ENCODE results near the gene ERBB4. TPM values are rescaled to one million over a fixed set of nuclear protein-coding genes. Genes with fewer than 3 reads are reported as not detected.

Gene ERBB4
- total RNA-seq, 1 experiment from 2014 or later: 0.04 TPM

DNA sequence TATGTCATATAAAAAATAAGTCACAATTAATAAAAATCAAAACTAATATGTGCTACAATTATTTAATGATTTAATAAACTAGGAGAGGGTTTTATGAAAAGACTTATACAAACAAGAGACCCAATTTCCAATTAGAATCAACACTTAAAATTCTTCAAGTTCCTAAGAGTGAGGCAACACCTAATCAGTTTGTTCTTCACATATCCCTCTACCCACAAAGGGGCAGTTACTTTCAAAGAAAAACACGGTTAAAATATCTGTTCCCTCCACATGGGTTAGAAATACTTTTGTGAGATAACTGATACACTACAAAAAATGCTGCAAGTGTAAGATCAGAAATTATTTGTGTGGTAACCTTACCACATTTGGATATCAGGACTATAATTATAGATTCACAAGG is 357.0 kb downstream of the ERBB4 start:
- H3K79me2 ChIP-seq (ENCODE audit: insufficient read depth, low read length): no peaks in the 10 kb centered on the region
- TF ChIP-seq, protein P1, sequence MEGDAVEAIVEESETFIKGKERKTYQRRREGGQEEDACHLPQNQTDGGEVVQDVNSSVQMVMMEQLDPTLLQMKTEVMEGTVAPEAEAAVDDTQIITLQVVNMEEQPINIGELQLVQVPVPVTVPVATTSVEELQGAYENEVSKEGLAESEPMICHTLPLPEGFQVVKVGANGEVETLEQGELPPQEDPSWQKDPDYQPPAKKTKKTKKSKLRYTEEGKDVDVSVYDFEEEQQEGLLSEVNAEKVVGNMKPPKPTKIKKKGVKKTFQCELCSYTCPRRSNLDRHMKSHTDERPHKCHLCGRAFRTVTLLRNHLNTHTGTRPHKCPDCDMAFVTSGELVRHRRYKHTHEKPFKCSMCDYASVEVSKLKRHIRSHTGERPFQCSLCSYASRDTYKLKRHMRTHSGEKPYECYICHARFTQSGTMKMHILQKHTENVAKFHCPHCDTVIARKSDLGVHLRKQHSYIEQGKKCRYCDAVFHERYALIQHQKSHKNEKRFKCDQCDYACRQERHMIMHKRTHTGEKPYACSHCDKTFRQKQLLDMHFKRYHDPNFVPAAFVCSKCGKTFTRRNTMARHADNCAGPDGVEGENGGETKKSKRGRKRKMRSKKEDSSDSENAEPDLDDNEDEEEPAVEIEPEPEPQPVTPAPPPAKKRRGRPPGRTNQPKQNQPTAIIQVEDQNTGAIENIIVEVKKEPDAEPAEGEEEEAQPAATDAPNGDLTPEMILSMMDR (conservative IDR thresholded peaks at IDR 0.05): no peak
- H2BK20ac ChIP-seq (ENCODE audit: low read depth, low read length, poor library complexity, severe bottlenecking): no peak overlapping the region
- H2BK5ac ChIP-seq (ENCODE audit: insufficient read length, low read length): no peak overlapping the region
- no CpG with 5 or more reads among the region's 1 CpG for WGBS (ENCODE audit: extremely low coverage, insufficient read length, low lambda C conversion rate)
- H3K27me3 ChIP-seq (ENCODE audit: insufficient read depth, low read length): no peaks in the 10 kb centered on the region
- H2BK12ac ChIP-seq (ENCODE audit: insufficient read length, low read depth, low read length): no peak overlapping the region
- Mint-ChIP-seq H3K27me3 (ENCODE audit: low read depth) (no peaks in the 10 kb centered on the region), H3K4me1 (no peaks in the 10 kb centered on the region; a peak in 2 of 4 replicates), H3K9me3 (no peaks in the 10 kb centered on the region), H3K27ac (no peak overlapping the region), H3K36me3 (ENCODE audit: insufficient read depth in 1 of 3, low read depth in 3 of 3) (no peaks in the 10 kb centered on the region), H3K4me3 (no peak overlapping the region)
- H2BK120ac ChIP-seq (ENCODE audit: low read depth, low read length, poor library complexity, severe bottlenecking): no peak overlapping the region
- no peak overlapping the region for H3K14ac ChIP-seq (ENCODE audit: insufficient read depth, low read length)
- no peak overlapping the region for H2AFZ ChIP-seq (ENCODE audit: low read length)
- no peak overlapping the region for H3K27ac ChIP-seq (ENCODE audit: insufficient read length, low read depth, low read length)
- H3K4ac ChIP-seq (ENCODE audit: low read depth, low read length): no peak overlapping the region
- DNase-seq: no peak
- H3K18ac ChIP-seq (ENCODE audit: insufficient read length, low read depth, low read length): no peak overlapping the region
- no peaks in the 10 kb centered on the region for H3K79me1 ChIP-seq (ENCODE audit: insufficient read depth, low read depth, low read length, poor library complexity, severe bottlenecking)
- no peak overlapping the region for H3K23ac ChIP-seq (ENCODE audit: insufficient read length, low read depth, low read length)
- no peaks in the 10 kb centered on the region for H3K9me3 ChIP-seq (ENCODE audit: control insufficient read depth, low read depth, low read length)
- H3K23me2 ChIP-seq (ENCODE audit: insufficient read length, low read depth, low read length, poor library complexity, severe bottlenecking): no peaks in the 10 kb centered on the region
- no peak overlapping the region for H3K56ac ChIP-seq (ENCODE audit: insufficient read length, low read depth, low read length)
- H3K9ac ChIP-seq (ENCODE audit: extremely low read depth, insufficient read length, low read length): no peak overlapping the region
- H4K20me1 ChIP-seq (ENCODE audit: control insufficient read depth, insufficient read depth, insufficient read length): no peaks in the 10 kb centered on the region
- no peaks in the 10 kb centered on the region for H3K4me1 ChIP-seq (ENCODE audit: insufficient read depth, low read length)
- no peak overlapping the region for H2AK5ac ChIP-seq (ENCODE audit: insufficient read length, low read length)
- no peak overlapping the region for H2BK15ac ChIP-seq (ENCODE audit: low read depth, low read length)
- no peak overlapping the region for H4K91ac ChIP-seq (ENCODE audit: insufficient read length, low read depth, low read length)
- H4K5ac ChIP-seq (ENCODE audit: insufficient read length, low read depth, low read length): no peak overlapping the region
- no peak overlapping the region for H4K8ac ChIP-seq (replicated peaks; ENCODE audit: insufficient read length, low read depth, low read length)
- no peak overlapping the region for H3K4me2 ChIP-seq (ENCODE audit: insufficient read depth, insufficient read length, low read length)
- no peak overlapping the region for H3T11ph ChIP-seq (ENCODE audit: low read length)

All from H9 (cell line).